HUES48 (cell line): ENCODE results near the gene ZHX3.

Experiments
- H3K27ac ChIP-seq: one replicate; pipeline ENCODE4 v1.7.0; 2013; ENCODE audit warnings: low read depth, low read length, inconsistent platforms
- H3K27me3 ChIP-seq: 2 replicates; pipeline ENCODE4 v1.6.1; 2013; ENCODE audit warnings: mild to moderate bottlenecking, low read length; ENCODE audit not compliant: control insufficient read depth, insufficient read depth
- H3K36me3 ChIP-seq: 2 replicates; pipeline ENCODE4 v1.6.1; 2013; ENCODE audit warnings: low read length; ENCODE audit not compliant: control insufficient read depth, insufficient read depth
- H3K4me1 ChIP-seq: 2 replicates; pipeline ENCODE4 v1.6.1; 2013; ENCODE audit warnings: mild to moderate bottlenecking, low read length; ENCODE audit not compliant: control insufficient read depth, insufficient read depth
- H3K4me3 ChIP-seq: 2 replicates; pipeline ENCODE4 v1.5.1; 2013; ENCODE audit warnings: mild to moderate bottlenecking, low read depth, low read length
- H3K9ac ChIP-seq: 2 replicates; pipeline ENCODE4 v1.6.1; 2013; ENCODE audit warnings: mild to moderate bottlenecking, low read depth, low read length, moderate library complexity
- H3K9me3 ChIP-seq: 2 replicates; pipeline ENCODE4 v1.6.1; 2013; ENCODE audit warnings: low read length; ENCODE audit not compliant: control insufficient read depth, insufficient read depth

The ZHX3 gene

DNA sequence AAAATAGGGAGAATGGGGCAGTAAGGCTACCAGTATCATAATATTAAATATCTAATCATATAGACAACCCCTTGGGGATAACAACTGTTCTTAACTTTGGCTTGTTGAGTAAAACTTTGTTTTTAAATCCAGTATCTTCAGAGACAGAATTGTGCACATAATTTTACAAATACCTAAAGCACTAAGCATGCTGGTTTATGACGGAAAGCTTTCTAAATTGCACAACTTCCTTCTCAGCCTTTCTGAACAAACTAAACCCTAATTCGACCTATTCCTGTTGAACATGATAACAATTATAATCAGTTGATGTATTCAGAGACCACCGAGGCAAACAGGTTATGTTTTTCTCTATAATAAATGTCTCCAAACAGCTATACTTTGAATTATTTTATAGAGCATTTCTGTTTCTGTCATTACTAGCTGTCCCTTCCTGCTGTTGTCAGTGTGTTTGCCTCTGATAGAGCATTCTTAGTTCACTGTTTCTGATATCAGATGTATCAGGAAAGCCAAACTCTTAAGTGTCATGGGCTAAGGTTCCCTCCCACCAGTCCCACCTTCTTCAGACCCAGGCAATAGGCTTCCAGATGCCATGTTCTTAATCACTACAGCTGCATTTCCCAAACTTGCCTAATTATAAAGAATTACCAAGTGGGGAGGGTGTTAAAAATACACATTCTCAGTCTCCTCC, 8.7 kb downstream of the ZHX3 start:
- no peak overlapping the region for H3K4me3 ChIP-seq
- H3K27ac ChIP-seq = peak overlapping the region; percentile 16

GRCh38 chr20:41308290-41308711, 9.2 kb downstream of the ZHX3 start:
- H3K27ac ChIP-seq = peak overlapping the region; percentile 22
- H3K4me3 ChIP-seq = no peak overlapping the region
- no peak overlapping the region for H3K9ac ChIP-seq
- H3K27me3 ChIP-seq = no peaks in the 10 kb centered on the region
- no peaks in the 10 kb centered on the region for H3K36me3 ChIP-seq
- no peaks in the 10 kb centered on the region for H3K9me3 ChIP-seq
- peaks cover 13% of the 10 kb centered on the region for H3K4me1 ChIP-seq

More for the DNA sequence above, 8.7 kb downstream of the ZHX3 start:
- H3K4me1 ChIP-seq = peaks cover 13% of the 10 kb centered on the region
- no peaks in the 10 kb centered on the region for H3K36me3 ChIP-seq
- H3K9me3 ChIP-seq = no peaks in the 10 kb centered on the region
- H3K27me3 ChIP-seq = no peaks in the 10 kb centered on the region
- H3K9ac ChIP-seq = no peak overlapping the region

DNA sequence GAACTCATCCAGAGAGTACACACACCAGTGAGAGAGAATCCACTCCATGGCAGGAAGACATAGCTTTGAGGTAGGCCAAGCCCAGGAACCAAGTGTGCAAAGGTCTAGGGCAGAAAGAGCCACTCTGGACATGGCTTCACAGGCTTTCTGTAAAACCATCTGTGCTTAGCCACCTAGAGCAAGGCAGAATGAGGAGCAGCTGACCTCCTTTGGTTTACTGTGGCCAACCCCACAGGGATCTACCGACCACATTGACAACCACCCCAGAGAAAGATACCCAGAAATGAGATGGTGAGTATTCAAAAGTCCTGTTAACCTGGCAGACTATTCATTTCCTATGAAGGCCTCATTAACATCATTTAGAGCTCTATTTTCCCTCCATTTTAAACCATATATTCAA, 10.5 kb downstream of the ZHX3 start:
- no peak overlapping the region for H3K4me3 ChIP-seq
- no peaks in the 10 kb centered on the region for H3K27me3 ChIP-seq
- no peaks in the 10 kb centered on the region for H3K36me3 ChIP-seq
- no peak overlapping the region for H3K27ac ChIP-seq
- peaks cover 13% of the 10 kb centered on the region for H3K4me1 ChIP-seq
- no peak overlapping the region for H3K9ac ChIP-seq
- H3K9me3 ChIP-seq = no peaks in the 10 kb centered on the region

DNA sequence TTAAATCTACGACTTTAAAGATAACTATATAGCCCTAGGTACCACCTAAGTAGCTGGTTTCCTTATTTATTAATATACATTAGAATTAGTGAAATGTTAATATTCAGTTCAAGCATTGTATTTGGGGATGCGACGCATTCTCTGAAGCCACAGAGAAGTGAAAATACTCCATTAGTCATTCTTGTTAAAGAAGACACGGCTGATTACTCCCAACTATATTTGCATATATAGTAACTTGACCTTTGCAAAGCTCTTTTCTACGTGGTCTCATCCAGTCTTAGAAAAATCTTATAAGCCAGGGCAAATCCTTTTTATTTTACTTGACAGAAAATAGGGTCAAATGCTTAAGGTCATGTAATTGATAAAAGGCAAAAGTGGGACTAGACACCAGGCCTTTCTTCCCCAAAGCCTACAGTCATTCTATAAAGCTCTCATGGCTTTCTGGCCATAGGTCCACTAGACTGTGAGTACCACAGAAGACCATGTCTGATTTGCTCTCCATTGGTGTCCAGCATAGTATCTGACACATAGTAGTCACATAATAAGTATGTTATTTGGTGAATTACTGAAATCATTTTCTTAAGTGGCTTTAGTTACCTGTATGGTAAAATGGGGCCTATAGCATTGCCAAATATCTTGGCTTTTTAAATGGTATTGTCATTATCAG, 11.3 kb downstream of the ZHX3 start:
- Histone ChIP-seq H3K9ac (no peak overlapping the region), H3K27ac (no peak overlapping the region), H3K4me1 (peaks cover 13% of the 10 kb centered on the region)

DNA sequence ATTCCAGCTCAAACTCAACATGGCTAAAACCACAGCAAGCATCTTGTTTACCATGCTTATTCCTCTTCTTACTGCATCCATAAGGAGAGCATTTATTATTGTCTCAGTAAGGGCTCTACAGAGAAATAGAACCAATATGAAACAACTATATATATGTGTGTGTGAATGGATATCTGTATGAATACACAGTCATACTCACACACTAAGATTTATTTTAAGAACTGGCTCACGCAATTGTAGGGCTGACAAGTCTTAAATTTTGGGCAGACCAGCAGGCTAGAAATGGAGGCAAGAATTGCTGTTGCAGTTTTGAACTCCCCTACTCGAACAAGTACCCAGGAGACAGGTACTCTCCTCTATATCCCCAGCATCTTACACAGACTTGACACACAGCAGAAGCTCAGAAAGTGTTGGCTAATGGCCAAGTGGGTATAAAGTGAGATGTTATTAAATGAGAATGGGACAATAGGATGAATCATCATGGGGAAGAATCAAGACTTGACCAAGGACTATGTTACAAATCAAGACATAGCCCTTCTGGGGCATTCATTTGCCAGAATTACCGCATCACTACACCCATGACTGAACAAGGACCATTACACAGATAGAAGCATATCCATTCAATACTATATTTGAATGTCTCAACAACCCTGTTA, 13.0 kb downstream of the ZHX3 start:
- Histone ChIP-seq H3K9ac (no peak overlapping the region), H3K4me1 (peaks cover 13% of the 10 kb centered on the region), H3K27ac (no peak overlapping the region), H3K27me3 (no peaks in the 10 kb centered on the region), H3K36me3 (no peaks in the 10 kb centered on the region), H3K4me3 (no peak overlapping the region), H3K9me3 (no peaks in the 10 kb centered on the region)

More for the DNA sequence above, 11.3 kb downstream of the ZHX3 start:
- no peaks in the 10 kb centered on the region for H3K27me3 ChIP-seq
- no peaks in the 10 kb centered on the region for H3K36me3 ChIP-seq
- H3K4me3 ChIP-seq = no peak overlapping the region
- no peaks in the 10 kb centered on the region for H3K9me3 ChIP-seq

- H3K9ac ChIP-seq = no peak overlapping the region
- H3K4me3 ChIP-seq = no peak overlapping the region
- H3K4me1 ChIP-seq = peaks cover 14% of the 10 kb centered on the region
- H3K27me3 ChIP-seq = no peaks in the 10 kb centered on the region
- no peaks in the 10 kb centered on the region for H3K9me3 ChIP-seq
- H3K27ac ChIP-seq = no peak overlapping the region
- no peaks in the 10 kb centered on the region for H3K36me3 ChIP-seq
These were observed 13.5 kb downstream of the ZHX3 start for GRCh38 chr20:41304002-41304401.

- Histone ChIP-seq H3K36me3 (no peaks in the 10 kb centered on the region), H3K4me3 (no peak overlapping the region), H3K27me3 (no peaks in the 10 kb centered on the region), H3K9me3 (no peaks in the 10 kb centered on the region), H3K4me1 (peaks cover 12% of the 10 kb centered on the region), H3K27ac (no peak overlapping the region), H3K9ac (no peak overlapping the region)
These were observed 16.6 kb downstream of the ZHX3 start for GRCh38 chr20:41300886-41301285.

GRCh38 chr20:41300383-41300782, 17.1 kb downstream of the ZHX3 start:
- H3K4me3 ChIP-seq = no peak overlapping the region
- H3K9me3 ChIP-seq = no peaks in the 10 kb centered on the region
- H3K27ac ChIP-seq = no peak overlapping the region
- H3K9ac ChIP-seq = no peak overlapping the region
- H3K36me3 ChIP-seq = no peaks in the 10 kb centered on the region
- H3K27me3 ChIP-seq = no peaks in the 10 kb centered on the region
- H3K4me1 ChIP-seq = peaks cover 12% of the 10 kb centered on the region

GRCh38 chr20:41299899-41300298, 17.6 kb downstream of the ZHX3 start:
- Histone ChIP-seq H3K4me3 (no peak overlapping the region), H3K4me1 (peaks cover 12% of the 10 kb centered on the region), H3K9me3 (no peaks in the 10 kb centered on the region), H3K9ac (no peak overlapping the region), H3K27ac (no peak overlapping the region), H3K36me3 (no peaks in the 10 kb centered on the region), H3K27me3 (no peaks in the 10 kb centered on the region)

DNA sequence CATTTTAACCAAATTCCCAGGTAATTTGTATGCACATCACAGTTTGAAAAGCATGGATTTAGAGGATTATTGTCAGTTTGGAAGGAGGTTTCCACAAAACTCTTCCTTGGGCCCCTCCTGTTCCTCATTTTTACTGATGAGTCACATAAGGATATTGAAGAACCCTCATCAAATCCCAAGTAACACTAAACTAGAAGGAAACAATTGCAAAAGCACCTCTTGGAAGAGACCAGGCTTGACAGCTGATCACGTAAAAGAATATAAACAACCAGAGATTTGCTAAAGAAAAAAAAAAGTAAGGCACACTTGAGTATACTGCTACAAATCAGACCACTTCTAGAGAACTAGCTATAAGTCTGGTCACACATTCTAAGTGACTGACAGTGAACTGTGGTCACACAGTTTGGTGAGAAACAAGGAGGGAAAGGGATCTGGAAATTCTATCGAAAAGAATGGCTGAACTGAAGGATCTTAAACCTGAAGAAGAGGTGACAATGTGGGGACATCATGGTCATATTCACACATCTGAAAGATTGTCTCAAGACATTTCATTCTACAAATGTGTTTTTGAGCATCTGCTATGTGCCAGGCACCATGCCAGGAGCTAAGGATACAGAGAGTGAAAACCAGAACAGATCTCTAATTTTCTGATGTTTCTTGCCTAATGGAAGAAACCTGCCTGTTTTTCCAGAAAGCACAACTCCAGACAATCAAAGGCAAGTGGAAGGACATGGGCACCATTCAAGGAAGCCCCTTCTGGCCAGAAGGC, 24.1 kb downstream of the ZHX3 start:
- H3K27me3 ChIP-seq = no peaks in the 10 kb centered on the region
- H3K4me3 ChIP-seq = no peak overlapping the region
- no peaks in the 10 kb centered on the region for H3K9me3 ChIP-seq
- no peak overlapping the region for H3K9ac ChIP-seq
- H3K4me1 ChIP-seq = peaks cover 15% of the 10 kb centered on the region
- no peaks in the 10 kb centered on the region for H3K36me3 ChIP-seq
- H3K27ac ChIP-seq = no peak overlapping the region
